Measurements from ENCODE around the gene PIK3C2G. TPM values are rescaled to one million over a fixed set of nuclear protein-coding genes. Genes with fewer than 3 reads are reported as not detected.

The PIK3C2G gene
- total and polyA plus RNA-seq, 4 donors, result 4.9 to 40.1 (median 19.4) TPM

- peaks cover 6 to 20% (median 13%) of the 10 kb centered on the region in 4 donors for H3K36me3 ChIP-seq (ENCODE audit: control insufficient read depth in 4 of 4, insufficient read depth in 3 of 4, low read depth in 1 of 4, low read length in 3 of 4)
- H3K9ac ChIP-seq (ENCODE audit: low read depth in 1 of 2, low read length in 2 of 2), result no peak overlapping the region
- no peak overlapping the region for H3K27ac ChIP-seq (ENCODE audit: low read depth in 1 of 2, low read length in 2 of 2)
- H3K4me3 ChIP-seq (ENCODE audit: low read depth in 1 of 3, low read length in 3 of 3), result no peak overlapping the region
- H3K27me3 ChIP-seq (ENCODE audit: control insufficient read depth in 4 of 4, insufficient read depth in 4 of 4, low read length in 3 of 4), result no peaks in the 10 kb centered on the region
- TF ChIP-seq CTCF (IDR thresholded peaks at IDR 0.05; ENCODE audit: low read depth, low read length, missing input control), result no peak
- no peak for TF ChIP-seq JUND (IDR thresholded peaks at IDR 0.05)
- TF ChIP-seq NR2F2 (IDR thresholded peaks at IDR 0.05), result no peak
- TF ChIP-seq ATF3 (IDR thresholded peaks at IDR 0.05), result no peak
- TF ChIP-seq FOXA2 (IDR thresholded peaks at IDR 0.05), result no peak
- no peak for TF ChIP-seq YY1 (IDR thresholded peaks at IDR 0.05)
- TF ChIP-seq SP1 (IDR thresholded peaks at IDR 0.05), result no peak
- no peak for TF ChIP-seq RAD21 (IDR thresholded peaks at IDR 0.05)
- TF ChIP-seq EGR1 (IDR thresholded peaks at IDR 0.05; ENCODE audit: low read depth in 2 of 2), result no peak
- no peak for TF ChIP-seq GABPA (IDR thresholded peaks at IDR 0.05 in 1 of 2, conservative IDR thresholded peaks at IDR 0.05 in 1 of 2)
- no peak for TF ChIP-seq HNF4A (conservative IDR thresholded peaks at IDR 0.05)
- TF ChIP-seq RXRA (IDR thresholded peaks at IDR 0.05), result no peak
- TF ChIP-seq REST (IDR thresholded peaks at IDR 0.05), result no peak
- TF ChIP-seq ZBTB33 (IDR thresholded peaks at IDR 0.05), result no peak
- DNase-seq (ENCODE audit: low spot score), result no peak
- peaks cover 0 to 4% (median 0%) of the 10 kb centered on the region in 4 donors for H3K9me3 ChIP-seq (ENCODE audit: control insufficient read depth in 4 of 4, low read length in 3 of 4)
- no peaks in the 10 kb centered on the region for H3K4me1 ChIP-seq (ENCODE audit: control insufficient read depth in 4 of 4, insufficient read depth in 4 of 4, low read length in 3 of 4)
Measured at GRCh38 chr12:18375131-18375530, 113.8 kb downstream of the PIK3C2G start.

- DNase-seq (ENCODE audit: low spot score), result no peak
- 94% methylated on average over 2 of the region's 2 CpGs for WGBS
- H3K36me3 ChIP-seq (ENCODE audit: control insufficient read depth in 4 of 4, insufficient read depth in 3 of 4, low read depth in 1 of 4, low read length in 3 of 4), result peaks cover 6 to 20% (median 13%) of the 10 kb centered on the region in 4 donors
- H3K9me3 ChIP-seq (ENCODE audit: control insufficient read depth in 4 of 4, low read length in 3 of 4), result peaks cover 0 to 4% (median 0%) of the 10 kb centered on the region in 4 donors
- no peak overlapping the region for H3K4me3 ChIP-seq (ENCODE audit: low read depth in 1 of 3, low read length in 3 of 3)
- H3K27ac ChIP-seq (ENCODE audit: low read depth in 1 of 2, low read length in 2 of 2), result no peak overlapping the region
- H3K4me1 ChIP-seq (ENCODE audit: control insufficient read depth in 4 of 4, insufficient read depth in 4 of 4, low read length in 3 of 4), result no peaks in the 10 kb centered on the region
- no peaks in the 10 kb centered on the region for H3K27me3 ChIP-seq (ENCODE audit: control insufficient read depth in 4 of 4, insufficient read depth in 4 of 4, low read length in 3 of 4)
- TF ChIP-seq HNF4A (conservative IDR thresholded peaks at IDR 0.05) (no peak), ZBTB33 (IDR thresholded peaks at IDR 0.05) (no peak), JUND (IDR thresholded peaks at IDR 0.05) (no peak), RAD21 (IDR thresholded peaks at IDR 0.05) (no peak), TAF1 (conservative IDR thresholded peaks at IDR 0.05) (no peak), SP1 (IDR thresholded peaks at IDR 0.05) (no peak), CTCF (IDR thresholded peaks at IDR 0.05; ENCODE audit: low read depth, low read length, missing input control) (no peak), MAX (IDR thresholded peaks at IDR 0.05) (no peak)
- H3K9ac ChIP-seq (ENCODE audit: low read depth in 1 of 2, low read length in 2 of 2), result no peak overlapping the region
Measured at GRCh38 chr12:18375583-18375982, 114.3 kb downstream of the PIK3C2G start.
